Measurements from ENCODE around the gene WDR27. TPM values are rescaled to one million over a fixed set of nuclear protein-coding genes. Genes with fewer than 3 reads are reported as not detected.

The WDR27 gene
- total RNA-seq, 4 donors from 2014 or later: 23.1 to 101 (median 75.8) TPM

DNA sequence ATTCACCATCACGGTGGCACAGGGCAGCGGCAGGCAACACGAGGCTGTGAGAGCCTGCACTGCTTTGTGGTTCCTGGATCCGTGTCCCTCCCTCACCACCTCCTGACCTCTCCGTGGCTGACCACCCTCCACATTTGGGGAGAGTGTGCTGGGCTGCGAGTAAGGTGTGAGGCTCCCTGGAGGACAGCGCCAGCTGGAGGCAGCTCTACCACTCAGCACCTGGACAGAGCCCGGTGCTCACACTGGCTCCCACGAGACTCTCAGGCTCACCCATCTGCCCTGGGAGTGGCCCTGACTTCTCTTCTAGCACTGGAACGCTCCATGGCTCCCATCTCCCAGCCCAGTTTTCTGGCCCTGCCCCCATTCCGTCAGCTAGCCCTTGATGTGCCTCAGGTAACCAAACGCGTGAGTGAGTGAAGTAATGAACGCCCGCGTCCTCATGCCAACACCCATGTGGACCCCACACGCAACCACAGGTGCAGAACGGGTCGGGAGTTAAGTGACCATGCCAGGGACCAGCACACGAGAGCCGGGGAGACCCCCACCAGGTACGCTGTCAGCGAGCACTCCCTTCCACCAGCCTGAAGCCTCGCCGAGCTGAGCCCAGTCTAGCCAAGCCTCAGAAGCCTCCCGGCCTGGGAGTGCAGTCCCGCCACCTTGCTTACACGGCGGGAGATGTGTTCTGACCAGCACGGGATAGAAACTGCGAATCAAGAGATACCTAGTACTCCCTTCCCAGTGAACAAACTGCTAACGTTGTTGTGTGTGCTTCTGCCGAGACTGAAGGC is 137.2 kb downstream of the WDR27 start:
- H3K36me3 ChIP-seq: no peaks in the 10 kb centered on the region
- no peaks in the 10 kb centered on the region for H3K27me3 ChIP-seq
- no peak for DNase-seq
- H3K4me3 ChIP-seq: no peak overlapping the region
- H3K27ac ChIP-seq: no peak overlapping the region
- TF ChIP-seq, protein P1, sequence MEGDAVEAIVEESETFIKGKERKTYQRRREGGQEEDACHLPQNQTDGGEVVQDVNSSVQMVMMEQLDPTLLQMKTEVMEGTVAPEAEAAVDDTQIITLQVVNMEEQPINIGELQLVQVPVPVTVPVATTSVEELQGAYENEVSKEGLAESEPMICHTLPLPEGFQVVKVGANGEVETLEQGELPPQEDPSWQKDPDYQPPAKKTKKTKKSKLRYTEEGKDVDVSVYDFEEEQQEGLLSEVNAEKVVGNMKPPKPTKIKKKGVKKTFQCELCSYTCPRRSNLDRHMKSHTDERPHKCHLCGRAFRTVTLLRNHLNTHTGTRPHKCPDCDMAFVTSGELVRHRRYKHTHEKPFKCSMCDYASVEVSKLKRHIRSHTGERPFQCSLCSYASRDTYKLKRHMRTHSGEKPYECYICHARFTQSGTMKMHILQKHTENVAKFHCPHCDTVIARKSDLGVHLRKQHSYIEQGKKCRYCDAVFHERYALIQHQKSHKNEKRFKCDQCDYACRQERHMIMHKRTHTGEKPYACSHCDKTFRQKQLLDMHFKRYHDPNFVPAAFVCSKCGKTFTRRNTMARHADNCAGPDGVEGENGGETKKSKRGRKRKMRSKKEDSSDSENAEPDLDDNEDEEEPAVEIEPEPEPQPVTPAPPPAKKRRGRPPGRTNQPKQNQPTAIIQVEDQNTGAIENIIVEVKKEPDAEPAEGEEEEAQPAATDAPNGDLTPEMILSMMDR (IDR thresholded peaks at IDR 0.05): no peak
- TF ChIP-seq POLR2A (IDR thresholded peaks at IDR 0.05): no peak
- no peaks in the 10 kb centered on the region for H3K9me3 ChIP-seq
- H3K4me1 ChIP-seq: no peaks in the 10 kb centered on the region

DNA sequence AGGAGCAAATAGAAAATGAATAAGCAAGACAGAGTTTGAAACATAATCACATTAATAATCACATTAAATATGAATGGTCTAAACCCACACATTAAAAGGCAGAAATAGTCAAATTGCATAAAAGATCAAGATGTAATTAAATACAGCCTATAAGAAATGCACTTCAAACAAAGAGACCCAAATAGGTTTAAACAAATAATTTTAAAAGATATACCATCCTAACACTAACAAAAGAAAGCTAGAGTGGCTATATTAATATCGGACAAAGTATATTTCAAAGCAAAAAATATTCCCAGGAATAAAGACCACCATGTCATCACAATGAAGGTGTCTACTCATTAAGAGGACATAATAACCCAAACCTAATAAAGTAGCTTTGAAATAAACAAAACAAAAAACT is 140.2 kb downstream of the WDR27 start:
- TF ChIP-seq POLR2A (IDR thresholded peaks at IDR 0.05): no peak
- TF ChIP-seq, protein P1 (IDR thresholded peaks at IDR 0.05): no peak
- Histone ChIP-seq H3K27ac (no peak overlapping the region), H3K36me3 (no peaks in the 10 kb centered on the region), H3K27me3 (no peaks in the 10 kb centered on the region), H3K4me3 (no peak overlapping the region), H3K9me3 (no peaks in the 10 kb centered on the region), H3K4me1 (peaks cover 0 to 2% (median 0%) of the 10 kb centered on the region in 4 donors)
- no peak for DNase-seq

DNA sequence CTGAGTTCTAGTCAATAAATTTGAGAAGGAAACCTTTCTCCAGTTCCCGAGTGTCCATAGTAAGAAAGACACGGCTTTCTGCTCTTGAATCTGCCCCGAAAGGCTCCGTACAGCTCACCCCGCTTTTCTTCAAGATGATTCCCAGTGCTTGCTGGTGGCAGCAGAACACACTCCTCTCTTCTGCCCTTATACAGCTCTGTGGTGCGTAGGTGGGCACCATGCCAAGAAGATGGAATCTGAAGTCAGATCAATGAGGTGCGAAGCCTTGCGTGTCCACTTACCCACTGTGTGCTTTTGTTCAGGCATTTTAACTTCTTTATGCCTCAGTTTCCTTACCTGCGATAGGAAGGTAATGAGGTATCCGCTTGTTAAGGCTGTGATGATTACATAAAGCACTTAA is 142.2 kb downstream of the WDR27 start:
- Histone ChIP-seq H3K4me3 (no peak overlapping the region), H3K9me3 (no peaks in the 10 kb centered on the region), H3K4me1 (peaks cover 0 to 2% (median 0%) of the 10 kb centered on the region in 4 donors), H3K27me3 (no peaks in the 10 kb centered on the region), H3K27ac (no peak overlapping the region), H3K36me3 (no peaks in the 10 kb centered on the region)
- DNase-seq: no peak
- TF ChIP-seq, protein P1 (IDR thresholded peaks at IDR 0.05): no peak
- TF ChIP-seq POLR2A (IDR thresholded peaks at IDR 0.05): no peak

DNA sequence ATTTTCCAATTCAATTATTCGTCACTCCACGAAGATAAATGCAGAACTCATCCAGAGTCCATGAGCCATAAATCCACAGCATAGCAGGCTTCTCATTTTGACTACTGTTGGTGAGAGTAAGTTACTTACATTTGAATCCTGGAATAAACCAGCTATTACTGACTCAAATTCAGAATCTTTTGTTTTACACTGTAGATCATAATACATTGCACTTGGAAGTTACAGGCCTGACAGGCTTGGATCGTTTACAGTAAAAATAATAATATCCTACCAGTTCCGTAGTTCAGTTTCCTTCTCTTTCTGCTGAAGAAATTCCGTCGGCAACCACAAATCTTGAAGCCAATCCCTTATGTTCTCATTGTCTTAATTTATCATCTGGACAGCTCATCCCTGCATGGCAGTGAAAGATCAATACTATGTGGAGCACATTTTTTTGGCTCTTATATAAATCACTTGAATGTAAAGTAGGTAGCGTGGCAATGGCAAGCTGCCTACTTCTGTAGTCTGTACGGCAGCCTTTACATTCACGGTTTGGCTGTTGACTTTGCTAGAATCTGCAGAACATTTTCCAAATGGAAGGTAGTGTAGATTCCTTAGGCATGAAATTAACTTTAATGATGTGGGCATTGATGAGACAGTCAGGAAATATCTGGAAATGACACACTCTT is 142.9 kb downstream of the WDR27 start:
- Histone ChIP-seq H3K36me3 (no peaks in the 10 kb centered on the region), H3K4me3 (no peak overlapping the region)
- TF ChIP-seq, protein P1 (IDR thresholded peaks at IDR 0.05): no peak

DNA sequence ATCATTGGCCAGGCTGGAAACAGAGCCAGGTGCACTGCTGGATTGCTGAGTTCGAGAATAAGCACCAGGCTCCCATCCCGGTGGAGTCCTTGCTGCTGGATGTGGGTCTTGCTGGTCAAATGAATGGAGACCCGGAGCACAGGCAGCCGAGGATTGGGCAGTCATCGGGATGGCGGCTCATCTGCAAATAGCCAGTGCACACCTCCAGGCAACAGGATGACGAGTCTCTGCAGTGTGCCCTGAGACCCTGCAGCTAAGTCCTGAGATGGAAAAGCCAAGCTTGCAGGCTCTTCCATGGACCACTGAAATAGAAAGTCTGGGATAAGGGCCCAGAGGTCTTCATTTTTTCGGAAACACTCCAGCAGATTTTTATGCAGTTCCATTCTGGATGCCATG is 143.5 kb downstream of the WDR27 start:
- no peak overlapping the region for H3K27ac ChIP-seq
- no peaks in the 10 kb centered on the region for H3K27me3 ChIP-seq
- no peaks in the 10 kb centered on the region for H3K9me3 ChIP-seq
- no peak overlapping the region for H3K4me3 ChIP-seq
- TF ChIP-seq, protein P1 (IDR thresholded peaks at IDR 0.05): no peak
- TF ChIP-seq POLR2A (IDR thresholded peaks at IDR 0.05): no peak
- peaks cover 0 to 2% (median 0%) of the 10 kb centered on the region in 4 donors for H3K4me1 ChIP-seq
- H3K36me3 ChIP-seq: no peaks in the 10 kb centered on the region
- no peak for DNase-seq

More for the DNA sequence above, 142.9 kb downstream of the WDR27 start:
- H3K9me3 ChIP-seq: no peaks in the 10 kb centered on the region
- DNase-seq: no peak
- no peaks in the 10 kb centered on the region for H3K27me3 ChIP-seq
- H3K27ac ChIP-seq: no peak overlapping the region
- peaks cover 0 to 2% (median 0%) of the 10 kb centered on the region in 4 donors for H3K4me1 ChIP-seq
